HepG2 (cell line): Measurements from ENCODE around the gene GRAMD4. TPM values are rescaled to one million over a fixed set of nuclear protein-coding genes. Genes with fewer than 3 reads are reported as not detected.

Source experiments
- ATAC-seq: fragments of 200-7000 bp; cut with Tn5 transposase; 3 replicates; pipeline ENCODE4 v1.9.1; 2020; ENCODE audit warnings: mild to moderate bottlenecking, moderate library complexity
- BruUV-seq: library from RNA; stranded (reverse); fragments of 400-500 nt; replicated peaks from 2 replicates; lab custom pipeline; 2021; lab: Mats Ljungman, UMichigan
- CTCF ChIA-PET: fragments of 300-600 bp; formaldehyde crosslinking; extraction: SDS; loops from one replicate; lab custom pipeline; 2021; ENCODE audit warnings: low total read pairs, inconsistent platforms, low intra/inter-chr PET ratio; lab: Yijun Ruan, JAX
- POLR2A ChIA-PET: fragments of 350-600 bp; sonication (Branson Sonifier 250); formaldehyde crosslinking; loops from one replicate; lab custom pipeline; 2020; ENCODE audit warnings: antibody characterized with exemption, inconsistent platforms; lab: Yijun Ruan, JAX
- DNase-seq: peaks from one replicate; pipeline ENCODE4 v3.0.0-alpha.2; 2015; ENCODE audit warnings: low spot score
- FAIRE-seq: peaks from 3 replicates; lab custom pipeline; 2011; peaks lifted over from hg19 to GRCh38; lab: Jason Lieb, UNC
- H2AFZ ChIP-seq: one replicate; pipeline ENCODE4 v1.6.1; 2011; ENCODE audit warnings: low read length, inconsistent platforms
- H3K27ac ChIP-seq: fragments of 300-600 bp; 3 replicates; pipeline ENCODE4 v1.8.0; 2011; ENCODE audit warnings: mixed run types, mild to moderate bottlenecking, mixed read lengths, low read length, inconsistent platforms; ENCODE audit not compliant: insufficient read depth; ENCODE audit errors: extremely low read length
- H3K27me3 ChIP-seq, 2 experiments: fragments of 200-600 bp in 1 of 2; 2 replicates in 1 of 2; 3 replicates in 1 of 2; pipeline versions ENCODE4 v1.6.0 to v1.8.0; 2011; ENCODE audit warnings: low read length in 2 of 2, mild to moderate bottlenecking in 2 of 2, moderate library complexity in 2 of 2, inconsistent platforms in 1 of 2; ENCODE audit not compliant: insufficient read depth in 2 of 2, control insufficient read depth in 1 of 2
- H3K36me3 ChIP-seq, 2 experiments: fragments of 200-600 bp in 1 of 2; replicated peaks in 1 of 2; 2 replicates in 1 of 2; 3 replicates in 1 of 2; pipeline versions ENCODE4 v1.5.1 to v1.8.0; 2011; ENCODE audit warnings: low read length in 2 of 2, inconsistent platforms in 1 of 2; ENCODE audit not compliant: insufficient read depth in 2 of 2, control insufficient read depth in 1 of 2
- H3K4me1 ChIP-seq: 2 replicates; pipeline ENCODE4 v1.5.1; 2012; ENCODE audit warnings: low read length, inconsistent platforms; ENCODE audit not compliant: insufficient read depth
- H3K4me2 ChIP-seq: 2 replicates; pipeline ENCODE4 v1.6.0; 2011; ENCODE audit warnings: low read depth, low read length, inconsistent platforms
- H3K4me3 ChIP-seq, 3 experiments: fragments of 200-600 bp in 1 of 3; sonication (generic), shearing (Covaris generic) in 1 of 3; replicated peaks in 1 of 3; 2 replicates each; pipeline ENCODE4 v1.5.1; 2011 to 2016; ENCODE audit warnings: low read length in 3 of 3, inconsistent platforms in 2 of 3, low read depth in 2 of 3, mild to moderate bottlenecking in 2 of 3, control low read depth in 1 of 3, mixed read lengths in 1 of 3; ENCODE audit not compliant: insufficient read depth in 1 of 3
- H3K79me2 ChIP-seq: one replicate; pipeline ENCODE4 v1.6.1; 2011; ENCODE audit warnings: low read length, inconsistent platforms; ENCODE audit not compliant: insufficient read depth
- H3K9ac ChIP-seq: 2 replicates; pipeline ENCODE4 v1.6.0; 2011; ENCODE audit warnings: mild to moderate bottlenecking, low read depth, low read length, inconsistent platforms; ENCODE audit not compliant: insufficient read depth
- H3K9me3 ChIP-seq: 2 replicates; pipeline ENCODE4 v1.5.1; 2012; ENCODE audit warnings: mild to moderate bottlenecking, low read length
- H4K20me1 ChIP-seq: 2 replicates; pipeline ENCODE4 v1.6.0; 2011; ENCODE audit warnings: inconsistent platforms, mild to moderate bottlenecking, low read length, moderate library complexity; ENCODE audit not compliant: insufficient read depth
- BRF2 ChIP-seq: sonication (generic); formaldehyde crosslinking; IDR thresholded peaks from 2 replicates; pipeline ENCODE4 v1.8.1; 2022; ENCODE audit warnings: mild to moderate bottlenecking, missing genetic modification reagents
- CREB1 ChIP-seq, 2 experiments: fragments of 450-650 bp in 1 of 2; IDR thresholded peaks; 2 replicates each; pipeline ENCODE4 v1.6.1; 2016 to 2017; ENCODE audit warnings: control low read depth in 1 of 2, mild to moderate bottlenecking in 1 of 2, missing compliant biosample characterization in 1 of 2, missing genetic modification characterization in 1 of 2
- EP300 ChIP-seq, 3 experiments: sonication (generic) in 1 of 3; formaldehyde crosslinking in 1 of 3; IDR thresholded peaks; 2 replicates each; pipeline versions ENCODE4 v1.5.1 to v1.6.1; 2011 to 2020; ENCODE audit warnings: low read depth in 2 of 3, low read length in 2 of 3, borderline replicate concordance in 1 of 3, improper control_type of control experiment in 1 of 3, mild to moderate bottlenecking in 1 of 3, missing genetic modification reagents in 1 of 3, moderate library complexity in 1 of 3
- GLMP ChIP-seq: sonication (generic); formaldehyde crosslinking; IDR thresholded peaks from 2 replicates; pipeline ENCODE4 v1.9.0; 2021; ENCODE audit warnings: missing genetic modification reagents, mild to moderate bottlenecking, borderline replicate concordance
- IKZF4 ChIP-seq: sonication (generic); formaldehyde crosslinking; IDR thresholded peaks from 2 replicates; pipeline ENCODE4 v1.5.1; 2020; ENCODE audit warnings: borderline replicate concordance, mild to moderate bottlenecking, low read depth, missing genetic modification reagents; ENCODE audit errors: not compliant biosample characterization
- KDM3A ChIP-seq: IDR thresholded peaks from 2 replicates; pipeline ENCODE4 v1.6.1; 2018; ENCODE audit warnings: low read depth, missing compliant biosample characterization
- POLR2G ChIP-seq: fragments of 200-400 bp; formaldehyde crosslinking; IDR thresholded peaks from 2 replicates; pipeline ENCODE4 v1.6.1; 2018; ENCODE audit warnings: mild to moderate bottlenecking, low read depth, low read length, moderate library complexity
- PRPF4 ChIP-seq: fragments of 200-400 bp; formaldehyde crosslinking; IDR thresholded peaks from 2 replicates; pipeline ENCODE4 v1.6.1; 2016; ENCODE audit warnings: low read length, low read depth; ENCODE audit not compliant: poor library complexity, severe bottlenecking
- SRSF9 ChIP-seq: fragments of 200-400 bp; formaldehyde crosslinking; IDR thresholded peaks from 2 replicates; pipeline ENCODE4 v1.6.1; 2018; ENCODE audit warnings: borderline replicate concordance, mild to moderate bottlenecking, low read depth, low read length; ENCODE audit not compliant: insufficient read depth, poor library complexity, severe bottlenecking
- ZBTB49 ChIP-seq: sonication (generic); formaldehyde crosslinking; IDR thresholded peaks from 2 replicates; pipeline ENCODE4 v1.4.0; 2020; ENCODE audit warnings: missing genetic modification reagents, borderline replicate concordance
- ZKSCAN5 ChIP-seq: sonication (generic); formaldehyde crosslinking; IDR thresholded peaks from 2 replicates; pipeline ENCODE4 v1.5.1; 2020; ENCODE audit warnings: mild to moderate bottlenecking, missing genetic modification reagents
- ZNF282 ChIP-seq: fragments of 450-650 bp; IDR thresholded peaks from 2 replicates; pipeline ENCODE4 v1.6.1; 2018; ENCODE audit not compliant: partially characterized antibody
- ZNF33A ChIP-seq: sonication (generic); formaldehyde crosslinking; IDR thresholded peaks from 2 replicates; pipeline ENCODE4 v1.5.1; 2020; ENCODE audit warnings: missing genetic modification reagents, mild to moderate bottlenecking, moderate library complexity, borderline replicate concordance
- ZNF432 ChIP-seq: sonication (generic); formaldehyde crosslinking; IDR thresholded peaks from 2 replicates; pipeline ENCODE4 v1.5.0; 2020; ENCODE audit warnings: missing genetic modification reagents, mild to moderate bottlenecking, borderline replicate concordance
- ZNF670 ChIP-seq: sonication (generic); formaldehyde crosslinking; IDR thresholded peaks from 2 replicates; pipeline ENCODE4 v1.8.0; 2022; ENCODE audit warnings: mild to moderate bottlenecking, missing genetic modification reagents, borderline replicate concordance
- ZNF841 ChIP-seq: sonication (generic); formaldehyde crosslinking; IDR thresholded peaks from 2 replicates; pipeline ENCODE4 v1.8.1; 2023; ENCODE audit warnings: missing genetic modification reagents, borderline replicate concordance
- WGBS: methylation state at CpG from one replicate; pipeline ENCODE4 v1.1.6; 2017; ENCODE audit warnings: low lambda C conversion rate; 5-methylcytosine and 5-hydroxymethylcytosine counted together
- in situ Hi-C: cut with HindIII; loops from 2 replicates; pipeline ENCODE4 v1.10.0; 2017; ENCODE audit warnings: low pct_unique_long_range_greater_than_20kb; ENCODE audit not compliant: extremely low pct_ligation_motif_present
- intact Hi-C: fragments of 100-400 bp; cut with micrococcal nuclease; formaldehyde crosslinking; loops from one replicate; pipeline ENCODE4 v1.10.0; 2022; ENCODE audit not compliant: unreplicated experiment
- polyA plus RNA-seq, 8 experiments: library from polyadenylated mRNA; depleted of rRNA in 3 of 8; stranded (reverse) in 7 of 8; unstranded in 1 of 8; fragments of >200 nt; fragmentation: Illumina TruSeq in 4 of 8; extraction: Trizol in 4 of 8; gene quantifications; 2 replicates each; pipeline versions ENCODE4 v1.2.1 to v1.2.3, GENCODE V29; 2011 to 2016; ENCODE audit warnings: low read depth in 4 of 8, missing spikeins in 1 of 8, mixed read lengths in 1 of 8; ENCODE audit not compliant: insufficient read depth in 1 of 8
- total RNA-seq, 5 experiments: library from RNA; depleted of rRNA; stranded (reverse); fragments of >200 nt; fragmentation: Illumina TruSeq; extraction: Trizol; gene quantifications; 2 replicates each; pipeline ENCODE4 v1.2.3, GENCODE V29; 2016; ENCODE audit warnings: low read depth in 1 of 5

The GRAMD4 gene
- total and polyA plus RNA-seq, 2 of the 13 experiments (the other 11 are each of a cell fraction or from before 2014, with no cell fraction given): 15.2 to 15.7 TPM

GRCh38 chr22:46604306-46604690 is 15.9 kb upstream of the GRAMD4 start (continued):
- TF ChIP-seq GLMP (CRISPR knock-in tag) (no peak), IKZF4 (CRISPR knock-in tag) (no peak)
- TF ChIP-seq, all 625 proteins: peak for 0

- in situ Hi-C loops (no loop called here), intact Hi-C loops (no loop called here)
- no peaks in the 10 kb centered on the region for H3K36me3 ChIP-seq
- H4K20me1 ChIP-seq: no peaks in the 10 kb centered on the region; the same call in 1 of the 2 replicates
- H3K4me2 ChIP-seq: no peak overlapping the region
- POLR2A ChIA-PET: no interaction called here
- CTCF ChIA-PET: no interaction called here
- FAIRE-seq: no peak
- no peak for DNase-seq
- no peak overlapping the region for H3K9ac ChIP-seq
- WGBS: 95% methylated on average over 6 of the region's 6 CpGs
- H3K27me3 ChIP-seq: no peaks in the 10 kb centered on the region
- no peaks in the 10 kb centered on the region for H3K9me3 ChIP-seq
- H2AFZ ChIP-seq: no peak overlapping the region
- no peak for ATAC-seq
- peaks cover 30% of the 10 kb centered on the region for H3K4me1 ChIP-seq
- no TSS peak for BruUV-seq
- H3K4me3 ChIP-seq: no peak overlapping the region
- H3K79me2 ChIP-seq: peaks cover 3% of the 10 kb centered on the region
- no peak overlapping the region for H3K27ac ChIP-seq
- TF ChIP-seq POLR2G (no peak), PRPF4 (no peak), ZNF33A (CRISPR knock-in tag) (no peak), ZBTB49 (CRISPR knock-in tag) (no peak), ZKSCAN5 (CRISPR knock-in tag) (no peak), CREB1 (IDR thresholded peaks at IDR 0.05) (no peak), CREB1 (CRISPR knock-in tag; IDR thresholded peaks at IDR 0.05) (no peak), BRF2 (CRISPR knock-in tag) (no peak), ZNF432 (CRISPR knock-in tag) (no peak), ZNF670 (no peak), SRSF9 (no peak), ZNF282 (no peak), EP300 (IDR thresholded peaks at IDR 0.05; ENCODE audit: low read depth in 2 of 2, low read length in 2 of 2) (no peak), EP300 (CRISPR knock-in tag; IDR thresholded peaks at IDR 0.05; ENCODE audit: borderline replicate concordance) (no peak), ZNF841 (CRISPR knock-in tag) (no peak), KDM3A (CRISPR knock-in tag) (no peak)
These were observed 15.1 kb upstream of the GRAMD4 start for GRCh38 chr22:46605117-46605516.
